ENCODE data around the gene AHRR.
"Not testable (repeated sequence)": the region's sequence is repeated elsewhere in the genome, so short reads cannot be mapped to it uniquely, and the experiment has no call there.

Gene AHRR

DNA sequence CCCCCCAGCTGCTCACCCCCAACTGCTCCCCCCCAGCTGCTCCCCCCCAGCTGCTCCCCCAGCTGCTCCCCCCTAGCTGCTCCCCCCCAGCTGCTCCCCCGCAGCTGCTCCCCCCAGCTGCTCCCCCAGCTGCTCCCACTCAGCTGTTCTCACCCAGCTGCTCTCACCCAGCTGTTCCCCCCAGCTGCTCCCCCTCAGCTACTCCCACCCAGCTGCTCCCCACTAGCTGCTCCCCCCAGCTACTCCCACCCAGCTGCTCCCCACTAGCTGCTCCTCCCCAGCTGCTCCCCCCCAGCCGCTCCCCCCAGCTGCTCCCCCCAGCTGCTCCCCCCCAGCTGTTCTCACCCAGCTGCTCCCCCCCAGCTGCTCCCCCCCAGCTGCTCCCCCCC is 22.8 kb upstream of the AHRR start:
- no peak overlapping the region for H3K27ac ChIP-seq
- TF ChIP-seq, protein P1, sequence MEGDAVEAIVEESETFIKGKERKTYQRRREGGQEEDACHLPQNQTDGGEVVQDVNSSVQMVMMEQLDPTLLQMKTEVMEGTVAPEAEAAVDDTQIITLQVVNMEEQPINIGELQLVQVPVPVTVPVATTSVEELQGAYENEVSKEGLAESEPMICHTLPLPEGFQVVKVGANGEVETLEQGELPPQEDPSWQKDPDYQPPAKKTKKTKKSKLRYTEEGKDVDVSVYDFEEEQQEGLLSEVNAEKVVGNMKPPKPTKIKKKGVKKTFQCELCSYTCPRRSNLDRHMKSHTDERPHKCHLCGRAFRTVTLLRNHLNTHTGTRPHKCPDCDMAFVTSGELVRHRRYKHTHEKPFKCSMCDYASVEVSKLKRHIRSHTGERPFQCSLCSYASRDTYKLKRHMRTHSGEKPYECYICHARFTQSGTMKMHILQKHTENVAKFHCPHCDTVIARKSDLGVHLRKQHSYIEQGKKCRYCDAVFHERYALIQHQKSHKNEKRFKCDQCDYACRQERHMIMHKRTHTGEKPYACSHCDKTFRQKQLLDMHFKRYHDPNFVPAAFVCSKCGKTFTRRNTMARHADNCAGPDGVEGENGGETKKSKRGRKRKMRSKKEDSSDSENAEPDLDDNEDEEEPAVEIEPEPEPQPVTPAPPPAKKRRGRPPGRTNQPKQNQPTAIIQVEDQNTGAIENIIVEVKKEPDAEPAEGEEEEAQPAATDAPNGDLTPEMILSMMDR (conservative IDR thresholded peaks at IDR 0.05) = no peak

DNA sequence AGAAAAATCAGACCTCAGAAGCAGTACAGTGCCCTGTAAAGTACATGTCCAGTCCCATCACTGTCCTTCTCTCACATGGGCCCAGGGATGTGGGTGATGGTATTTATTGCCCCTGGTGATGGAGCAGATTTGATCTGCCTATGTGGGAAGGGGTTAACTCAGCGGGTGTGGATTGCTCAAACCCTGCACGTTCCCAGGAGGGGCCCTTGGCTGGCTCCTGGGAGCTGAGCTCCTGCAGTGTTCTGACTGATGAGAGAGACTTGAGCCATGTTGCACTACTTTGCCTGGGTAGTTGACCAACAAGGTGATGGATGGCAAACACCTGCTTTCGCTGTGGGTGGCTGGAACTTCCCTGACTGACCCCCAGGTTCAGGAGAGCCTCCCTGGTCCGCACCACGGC is 21.6 kb upstream of the AHRR start:
- H3K27ac ChIP-seq = not testable (repeated sequence)

DNA sequence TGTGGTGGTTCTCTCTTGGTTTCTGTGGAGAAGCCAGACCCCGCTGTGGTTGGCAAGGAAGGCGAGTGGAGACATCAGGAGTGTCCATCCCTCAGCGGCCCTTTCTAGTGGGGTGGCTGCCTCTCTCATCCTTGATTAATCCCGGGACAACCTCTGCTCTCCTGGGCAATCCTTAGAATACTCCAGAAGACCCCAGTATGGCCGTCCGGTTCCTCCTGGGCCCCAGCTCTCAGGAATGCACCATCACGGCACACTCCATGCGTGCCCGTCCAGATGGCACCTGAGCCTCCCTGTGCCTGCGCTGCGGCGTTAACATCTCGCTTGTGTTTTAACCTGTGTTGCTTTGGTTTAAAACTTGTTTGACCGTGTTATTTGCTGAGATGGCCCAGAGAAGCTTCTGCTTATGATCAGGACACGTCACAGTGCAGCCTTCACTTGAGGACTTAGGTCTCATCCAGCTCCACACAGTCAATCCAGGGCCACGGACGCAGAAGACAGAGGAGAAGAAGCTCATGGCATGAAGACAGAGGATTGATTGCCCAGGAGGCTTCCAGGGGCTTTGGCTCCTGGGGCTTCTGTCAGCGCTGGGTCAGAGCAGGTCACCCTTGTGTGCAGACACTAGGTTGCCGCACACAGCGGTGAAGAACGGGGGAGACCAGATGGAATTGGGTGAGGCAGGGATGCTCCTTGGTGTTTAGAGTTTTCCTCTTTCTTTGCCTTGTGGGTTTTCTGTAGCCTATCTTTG is 20.7 kb upstream of the AHRR start:
- not testable (repeated sequence) for H3K27ac ChIP-seq

DNA sequence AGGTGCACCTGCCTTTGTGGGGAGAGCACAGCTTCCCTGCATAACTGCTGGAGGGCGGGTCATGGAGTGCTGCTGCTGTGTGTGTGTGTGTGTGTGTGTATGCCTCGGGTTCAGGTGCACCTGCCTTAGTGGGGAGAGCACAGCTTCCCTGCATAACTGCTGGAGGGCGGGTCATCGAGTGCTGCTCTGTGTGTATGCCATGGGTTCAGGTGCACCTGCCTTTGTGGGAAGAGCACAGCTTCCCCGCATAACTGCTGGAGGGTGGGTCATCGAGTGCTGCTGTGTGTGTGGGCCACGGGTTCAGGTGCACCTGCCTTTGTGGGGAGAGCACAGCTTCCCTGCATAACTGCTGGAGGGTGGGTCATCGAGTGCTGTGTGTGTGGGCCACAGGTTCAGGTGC is 19.1 kb upstream of the AHRR start:
- not testable (repeated sequence) for H3K27ac ChIP-seq

DNA sequence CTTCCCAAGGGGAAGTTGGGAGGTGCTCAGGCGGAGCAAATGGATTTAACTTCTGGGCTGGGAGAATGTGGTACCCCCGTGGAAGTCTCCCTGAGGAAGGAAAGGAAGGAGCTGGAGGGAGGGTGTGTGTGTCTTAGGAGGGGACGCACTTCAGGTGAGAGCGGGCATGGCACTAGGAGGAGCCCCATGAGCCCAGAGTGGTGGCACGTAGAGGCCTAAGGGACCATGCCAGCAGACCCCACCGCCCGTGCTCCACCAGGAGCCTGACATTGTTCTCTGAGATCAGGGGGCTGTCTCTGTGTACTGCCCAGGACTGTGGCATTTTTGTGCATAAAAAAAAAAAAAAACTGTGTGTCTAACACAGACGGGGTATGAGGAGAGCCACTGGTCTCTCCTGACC is 18.5 kb upstream of the AHRR start:
- TF ChIP-seq, protein P1 (conservative IDR thresholded peaks at IDR 0.05) = no peak
- no peak overlapping the region for H3K27ac ChIP-seq

DNA sequence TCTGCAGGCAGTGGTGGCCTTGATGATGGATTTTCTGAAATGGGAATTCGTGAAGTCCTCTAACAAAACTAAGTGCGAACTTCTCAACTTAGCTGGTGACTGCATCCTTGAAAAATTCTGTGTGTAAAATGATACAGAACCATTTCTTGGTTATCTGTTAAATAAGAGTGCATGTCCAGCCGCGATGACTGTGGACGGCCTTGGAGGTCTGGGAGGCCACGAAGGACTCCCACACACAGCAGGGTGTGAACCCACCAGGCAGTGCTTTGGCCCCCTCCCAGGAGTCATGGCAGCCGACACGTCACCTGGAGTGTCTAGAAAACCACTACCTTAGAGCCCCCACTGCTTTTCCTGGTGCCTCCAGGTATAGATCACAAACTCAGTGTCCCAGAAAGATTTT is 17.8 kb upstream of the AHRR start:
- H3K27ac ChIP-seq = not testable (repeated sequence)

DNA sequence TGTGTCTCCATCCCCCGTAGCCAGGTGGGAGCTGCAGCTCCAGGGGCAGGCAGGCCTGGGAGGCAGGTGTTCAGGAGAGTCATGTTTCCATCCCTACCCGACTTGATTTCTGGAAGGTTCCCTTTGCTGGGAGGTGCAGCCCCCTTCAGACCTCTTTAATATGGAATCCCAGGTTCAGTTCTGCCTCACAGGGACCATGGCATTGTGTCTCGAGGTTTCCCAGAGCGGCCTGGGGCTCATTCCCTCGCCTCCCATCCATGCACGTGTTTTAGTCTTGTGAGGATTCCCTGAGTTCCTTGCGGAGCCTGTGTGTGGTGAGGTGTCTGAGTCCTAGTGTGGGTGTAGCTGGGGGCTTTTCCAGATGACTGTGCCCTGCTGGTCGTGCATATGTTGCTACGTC is 16.5 kb upstream of the AHRR start:
- TF ChIP-seq, protein P1 (conservative IDR thresholded peaks at IDR 0.05) = no peak
- H3K27ac ChIP-seq = no peak overlapping the region

DNA sequence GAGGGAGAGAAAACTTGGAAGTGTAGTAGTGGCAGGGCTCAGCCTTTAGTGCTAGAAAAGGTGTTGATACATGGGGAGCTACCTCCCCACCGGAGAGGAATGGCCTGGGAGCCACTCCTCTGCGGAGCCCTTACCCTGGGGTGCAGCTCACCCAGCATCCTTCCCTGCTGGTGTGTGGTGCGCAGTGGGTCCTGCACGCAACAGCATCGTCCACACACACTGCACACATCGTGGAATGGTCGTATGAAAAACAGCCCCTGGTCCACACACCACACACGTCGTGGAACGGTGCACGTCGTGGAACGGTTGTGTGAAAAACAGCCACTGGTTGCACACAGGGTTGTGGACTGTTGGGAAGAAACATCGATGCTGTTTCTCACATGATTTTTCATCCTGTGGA is 16.1 kb upstream of the AHRR start:
- TF ChIP-seq, protein P1 (conservative IDR thresholded peaks at IDR 0.05) = no peak
- no peak overlapping the region for H3K27ac ChIP-seq

DNA sequence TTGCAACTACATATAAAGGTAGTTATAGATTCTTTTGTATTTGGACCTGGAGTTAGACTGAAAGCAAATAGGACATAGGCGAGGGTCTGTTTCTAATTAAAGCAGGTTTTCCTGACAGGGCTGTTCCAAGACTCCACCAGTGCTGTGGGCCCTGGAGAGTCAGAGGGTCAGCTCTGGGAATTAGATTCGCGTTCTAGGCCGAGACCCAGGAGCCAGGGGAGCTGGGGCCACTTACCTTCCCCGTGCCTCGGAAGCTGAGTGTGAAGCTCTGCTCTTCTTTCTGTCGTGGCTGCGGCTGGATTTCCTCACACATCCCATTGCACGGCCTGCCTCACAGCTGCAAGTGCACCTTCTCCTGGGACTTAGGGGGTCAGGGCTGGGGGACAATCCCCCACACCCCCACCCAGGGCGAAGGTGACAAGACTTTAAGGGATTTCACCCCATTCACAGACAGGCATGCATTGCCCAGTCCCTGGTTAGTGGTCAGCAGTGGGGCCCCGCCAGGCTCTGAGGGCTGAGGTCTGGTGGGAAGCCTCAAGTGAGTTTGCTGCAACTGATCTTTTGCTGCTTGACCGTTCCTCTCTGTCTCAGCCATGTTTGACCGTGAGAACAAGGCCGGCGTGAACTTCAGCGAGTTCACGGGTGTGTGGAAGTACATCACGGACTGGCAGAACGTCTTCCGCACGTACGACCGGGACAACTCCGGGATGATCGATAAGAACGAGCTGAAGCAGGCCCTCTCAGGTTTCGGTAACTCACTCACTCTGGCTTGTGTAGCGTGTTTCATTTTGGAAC is 15.3 kb upstream of the AHRR start:
- TF ChIP-seq, protein P1 (conservative IDR thresholded peaks at IDR 0.05) = no peak
- no peak overlapping the region for H3K27ac ChIP-seq

DNA sequence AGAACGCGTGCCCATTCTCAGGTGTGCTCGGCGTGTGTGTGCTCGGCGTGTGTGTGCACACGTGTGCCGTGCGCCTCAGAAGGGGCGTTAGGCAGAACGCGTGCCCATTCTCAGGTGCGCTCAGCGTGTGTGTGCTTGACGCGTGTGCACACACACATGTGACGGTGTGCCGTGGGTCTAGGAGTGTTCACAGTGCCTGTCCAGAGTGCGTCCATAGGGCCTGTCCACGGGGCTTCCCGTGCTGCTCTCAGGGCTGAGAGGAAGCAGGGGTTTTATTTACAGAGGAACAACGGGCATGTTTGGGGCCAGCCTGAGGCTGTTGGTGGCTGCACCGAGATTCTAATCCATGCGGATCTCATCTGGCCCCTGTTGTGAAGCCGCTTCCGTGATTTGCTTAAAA is 14.2 kb upstream of the AHRR start:
- TF ChIP-seq, protein P1 (conservative IDR thresholded peaks at IDR 0.05) = no peak
- H3K27ac ChIP-seq = no peak overlapping the region
